Uterus (tissue), 4 donors: ENCODE data around the gene C20orf204. TPM values are rescaled to one million over a fixed set of nuclear protein-coding genes. Genes with fewer than 3 reads are reported as not detected.

Experiments used
- DNase-seq, 2 donors: peaks; one replicate each; pipeline ENCODE4 v3.0.0-alpha.2; 2019 to 2020
- H3K27ac ChIP-seq, 2 donors: fragments of 200-600 bp; sonication (generic); 1 replicate in 1 of 2; 2 replicates in 1 of 2; pipeline ENCODE4 v1.5.1; 2016 to 2018
- H3K27me3 ChIP-seq, 2 donors: fragments of 200-600 bp; sonication (generic); one replicate each; pipeline ENCODE4 v1.5.1; 2018 to 2019; ENCODE audit warnings: control low read depth in 1 of 2
- H3K36me3 ChIP-seq, 2 donors: fragments of 200-600 bp; sonication (generic); one replicate each; pipeline ENCODE4 v1.5.1; 2019; ENCODE audit warnings: control low read depth in 1 of 2
- H3K4me1 ChIP-seq, 2 donors: fragments of 200-600 bp; sonication (generic); one replicate each; pipeline ENCODE4 v1.5.1; 2018 to 2019; ENCODE audit warnings: control low read depth in 1 of 2
- H3K4me3 ChIP-seq, 2 donors: fragments of 200-600 bp; sonication (generic); 1 replicate in 1 of 2; 2 replicates in 1 of 2; pipeline ENCODE4 v1.5.1; 2018 to 2019; ENCODE audit warnings: mild to moderate bottlenecking in 1 of 2
- H3K9me3 ChIP-seq, 2 donors: fragments of 200-600 bp; sonication (generic); one replicate each; pipeline ENCODE4 v1.5.1; 2019; ENCODE audit warnings: control low read depth in 1 of 2
- CTCF ChIP-seq, 4 experiments: fragments of 200-600 bp in 2 of 4; fragments of 450-650 bp in 2 of 4; sonication (generic) in 2 of 4; IDR thresholded peaks; one replicate each; pipeline ENCODE4 v1.5.1; 2016 to 2019; ENCODE audit warnings: antibody characterized with exemption in 4 of 4, mild to moderate bottlenecking in 2 of 4, moderate library complexity in 1 of 4
- POLR2A ChIP-seq, 2 donors: fragments of 450-650 bp; IDR thresholded peaks; one replicate each; pipeline ENCODE4 v1.6.1; 2016; ENCODE audit warnings: antibody characterized with exemption in 2 of 2, mild to moderate bottlenecking in 1 of 2, moderate library complexity in 1 of 2
- intact Hi-C: fragments of 100-400 bp; cut with DNase I; formaldehyde crosslinking; loops from one replicate; pipeline ENCODE4 v1.15.1; 2023; ENCODE audit warnings: low total_unique reads
- total RNA-seq, 4 donors: library from RNA; depleted of rRNA in 3 of 4; stranded (reverse); fragments of >200 nt in 3 of 4; gene quantifications; one replicate each; pipeline versions ENCODE4 v1.1.0 to v1.2.4, GENCODE V29; 2014 to 2023
- donor health status: DM: yes; HTN: yes; CAD: no.

The C20orf204 gene
- total RNA-seq, 4 donors from 2014 or later, result 0.26 to 2.9 (median 1.9) TPM; not detected in 1

- Histone ChIP-seq H3K36me3 (no peaks in the 10 kb centered on the region), H3K27me3 (peaks cover 0 to 17% of the 10 kb centered on the region in 2 donors), H3K4me3 (no peak overlapping the region), H3K27ac (no peak overlapping the region), H3K9me3 (no peaks in the 10 kb centered on the region), H3K4me1 (peaks cover 5 to 10% of the 10 kb centered on the region in 2 donors)
- TF ChIP-seq POLR2A (IDR thresholded peaks at IDR 0.05) (no peak), CTCF (IDR thresholded peaks at IDR 0.05) (no peak)
- intact Hi-C loops, result no loop called here
- no peak for DNase-seq
Observed at GRCh38 chr20:64076061-64076997, 40.3 kb downstream of the C20orf204 start.

- H3K9me3 ChIP-seq, result no peaks in the 10 kb centered on the region
- no peaks in the 10 kb centered on the region for H3K36me3 ChIP-seq
- peaks cover 0 to 17% of the 10 kb centered on the region in 2 donors for H3K27me3 ChIP-seq
- intact Hi-C loops, result no loop called here
- no peak for DNase-seq
- H3K4me1 ChIP-seq, result peaks cover 5 to 10% of the 10 kb centered on the region in 2 donors
- H3K27ac ChIP-seq, result no peak overlapping the region
- TF ChIP-seq POLR2A (IDR thresholded peaks at IDR 0.05) (no peak), CTCF (IDR thresholded peaks at IDR 0.05) (no peak)
- no peak overlapping the region for H3K4me3 ChIP-seq
Observed at GRCh38 chr20:64077094-64077493, 41.1 kb downstream of the C20orf204 start.

GRCh38 chr20:64077541-64077875, 41.5 kb downstream of the C20orf204 start:
- no peaks in the 10 kb centered on the region for H3K9me3 ChIP-seq
- TF ChIP-seq POLR2A (IDR thresholded peaks at IDR 0.05) (no peak), CTCF (IDR thresholded peaks at IDR 0.05) (no peak)
- H3K36me3 ChIP-seq, result no peaks in the 10 kb centered on the region
- H3K4me1 ChIP-seq, result peaks cover 5 to 10% of the 10 kb centered on the region in 2 donors
- no peak for DNase-seq
- H3K27me3 ChIP-seq, result peaks cover 0 to 17% of the 10 kb centered on the region in 2 donors
- no peak overlapping the region for H3K4me3 ChIP-seq
- intact Hi-C loops, result no loop called here
- no peak overlapping the region for H3K27ac ChIP-seq

- TF ChIP-seq CTCF (IDR thresholded peaks at IDR 0.05) (no peak), POLR2A (IDR thresholded peaks at IDR 0.05) (no peak)
- no peak overlapping the region for H3K4me3 ChIP-seq
- peaks cover 5 to 10% of the 10 kb centered on the region in 2 donors for H3K4me1 ChIP-seq
- DNase-seq, result no peak
- no peaks in the 10 kb centered on the region for H3K36me3 ChIP-seq
- intact Hi-C loops, result no loop called here
- H3K27me3 ChIP-seq, result peaks cover 0 to 17% of the 10 kb centered on the region in 2 donors
- H3K9me3 ChIP-seq, result no peaks in the 10 kb centered on the region
- no peak overlapping the region for H3K27ac ChIP-seq
Observed at GRCh38 chr20:64077876-64078551, 42.0 kb downstream of the C20orf204 start.

DNA sequence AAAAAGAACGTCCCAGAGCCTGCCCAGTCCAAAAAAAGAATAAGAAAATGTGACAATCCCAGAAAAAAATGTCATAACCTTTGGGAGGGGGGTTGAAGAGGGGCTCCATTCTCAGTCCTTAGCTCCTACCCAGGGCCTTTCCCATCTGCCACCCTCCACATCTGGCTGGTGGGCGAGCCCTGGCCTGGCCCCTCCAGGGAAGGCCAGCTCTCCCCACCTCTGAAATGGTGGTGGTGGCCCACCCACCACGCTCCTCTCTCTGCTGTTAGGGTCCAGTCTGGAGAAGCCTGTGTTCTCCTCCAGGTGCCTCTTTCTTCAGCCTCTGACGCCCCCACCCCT, 42.9 kb downstream of the C20orf204 start:
- peak overlapping the region in 1 of 2 donors; percentile 70 for H3K27ac ChIP-seq
- TF ChIP-seq POLR2A (IDR thresholded peaks at IDR 0.05), result no peak
- TF ChIP-seq CTCF (IDR thresholded peaks at IDR 0.05), result no peak
- intact Hi-C loops, result no loop called here

More for the DNA sequence above, 42.9 kb downstream of the C20orf204 start:
- Histone ChIP-seq H3K9me3 (no peaks in the 10 kb centered on the region), H3K36me3 (no peaks in the 10 kb centered on the region), H3K4me3 (peak overlapping the region; percentile 45 to 50), H3K27me3 (peaks cover 0 to 21% of the 10 kb centered on the region in 2 donors), H3K4me1 (peaks cover 5 to 12% of the 10 kb centered on the region in 2 donors)
- no peak for DNase-seq
